Smooth muscle cell (in vitro differentiated cells): Measurements from ENCODE around the gene GPX3. TPM values are rescaled to one million over a fixed set of nuclear protein-coding genes. Genes with fewer than 3 reads are reported as not detected.

ENCODE experiments used
- DNase-seq: peaks from one replicate; lab custom pipeline; 2025; ENCODE audit not compliant: unreplicated experiment; lab: John Stamatoyannopoulos, UW
- H2AFZ ChIP-seq: fragments of 200-600 bp; sonication (generic); 2 replicates; pipeline ENCODE4 v1.6.0; 2016; ENCODE audit warnings: antibody characterized with exemption, low read depth, mild to moderate bottlenecking
- H3F3A ChIP-seq: fragments of 200-600 bp; sonication (generic); 2 replicates; pipeline ENCODE4 v1.6.0; 2017; ENCODE audit warnings: antibody characterized with exemption, low read depth
- H3K27ac ChIP-seq: fragments of 200-600 bp; sonication (generic); 2 replicates; pipeline ENCODE4 v1.5.1; 2016; ENCODE audit warnings: low read depth, mild to moderate bottlenecking
- H3K27me3 ChIP-seq: fragments of 200-600 bp; sonication (generic); 2 replicates; pipeline ENCODE4 v1.6.1; 2016; ENCODE audit warnings: low read depth, mild to moderate bottlenecking
- H3K36me3 ChIP-seq: fragments of 200-600 bp; sonication (generic); 2 replicates; pipeline ENCODE4 v1.5.1; 2016; ENCODE audit warnings: low read depth
- H3K4me1 ChIP-seq: fragments of 200-600 bp; sonication (generic); 2 replicates; pipeline ENCODE4 v1.5.1; 2016; ENCODE audit warnings: low read depth
- H3K4me2 ChIP-seq: fragments of 200-600 bp; sonication (generic); 2 replicates; pipeline ENCODE4 v1.6.0; 2016; ENCODE audit warnings: mild to moderate bottlenecking
- H3K4me3 ChIP-seq: fragments of 200-600 bp; sonication (generic); 2 replicates; pipeline ENCODE4 v1.5.1; 2016; ENCODE audit warnings: mild to moderate bottlenecking
- H3K79me2 ChIP-seq: fragments of 200-600 bp; sonication (generic); 2 replicates; pipeline ENCODE4 v1.6.0; 2016; ENCODE audit warnings: low read depth, mild to moderate bottlenecking
- H3K9ac ChIP-seq: fragments of 200-600 bp; sonication (generic); 2 replicates; pipeline ENCODE4 v1.6.0; 2016; ENCODE audit warnings: low read depth
- H3K9me3 ChIP-seq: fragments of 200-600 bp; sonication (generic); replicated peaks from 2 replicates; pipeline ENCODE4 v1.5.1; 2016; ENCODE audit warnings: low read depth
- H4K20me1 ChIP-seq: fragments of 200-600 bp; sonication (generic); 2 replicates; pipeline ENCODE4 v1.6.0; 2016; ENCODE audit warnings: low read depth
- CTCF ChIP-seq: fragments of 200-600 bp; sonication (generic); IDR thresholded peaks from 2 replicates; pipeline ENCODE4 v1.5.1; 2017; ENCODE audit warnings: borderline replicate concordance, mild to moderate bottlenecking, antibody characterized with exemption; ENCODE audit not compliant: insufficient read depth, poor library complexity, severe bottlenecking
- WGBS: methylation state at CpG from one replicate; pipeline ENCODE4 v1.1.7; 2016; ENCODE audit warnings: low lambda C conversion rate; 5-methylcytosine and 5-hydroxymethylcytosine counted together
- polyA plus RNA-seq: library from polyadenylated mRNA; unstranded; fragments of >200 nt; fragmentation: Nextera tagmentation; extraction: Ambion mirVana; gene quantifications from 2 replicates; pipeline ENCODE4 v1.2.1, GENCODE V29; 2016
- total RNA-seq: library from RNA; depleted of rRNA; stranded (reverse); fragments of >200 nt; gene quantifications from 2 replicates; pipeline ENCODE4 v1.2.3, GENCODE V29; 2014

GPX3 gene
- total and polyA plus RNA-seq, 2 experiments from 2014 or later, result 32.6 to 67.5 TPM

GRCh38 chr5:151041577-151042268 lies 21.3 kb downstream of the GPX3 start:
- no peaks in the 10 kb centered on the region for H3K9me3 ChIP-seq

GRCh38 chr5:151042453-151043093 lies 22.2 kb downstream of the GPX3 start:
- Histone ChIP-seq H3K4me3 (no peak overlapping the region), H3F3A (no peaks in the 10 kb centered on the region), H3K79me2 (no peaks in the 10 kb centered on the region), H2AFZ (no peak overlapping the region), H4K20me1 (peaks cover 22% of the 10 kb centered on the region), H3K27me3 (no peaks in the 10 kb centered on the region), H3K9me3 (no peaks in the 10 kb centered on the region), H3K4me1 (no peaks in the 10 kb centered on the region), H3K9ac (no peak overlapping the region), H3K27ac (no peak overlapping the region), H3K36me3 (no peaks in the 10 kb centered on the region), H3K4me2 (no peak overlapping the region)
- DNase-seq, result no peak
- no peak for TF ChIP-seq CTCF
- 95% methylated on average over 12 of the region's 12 CpGs for WGBS

More at GRCh38 chr5:151041577-151042268, 21.3 kb downstream of the GPX3 start:
- no peak for TF ChIP-seq CTCF
- Histone ChIP-seq H3K4me3 (no peak overlapping the region), H4K20me1 (peaks cover 13% of the 10 kb centered on the region), H3F3A (no peaks in the 10 kb centered on the region), H3K36me3 (no peaks in the 10 kb centered on the region), H3K4me1 (no peaks in the 10 kb centered on the region), H3K79me2 (no peaks in the 10 kb centered on the region), H2AFZ (no peak overlapping the region), H3K27me3 (no peaks in the 10 kb centered on the region), H3K4me2 (no peak overlapping the region), H3K27ac (no peak overlapping the region), H3K9ac (no peak overlapping the region)
- no peak for DNase-seq
- 89% methylated on average over 11 of the region's 11 CpGs for WGBS

GRCh38 chr5:151047814-151048425 lies 27.5 kb downstream of the GPX3 start:
- H3K9me3 ChIP-seq, result no peaks in the 10 kb centered on the region
- no peak overlapping the region for H3K27ac ChIP-seq
- no peak overlapping the region for H3K4me2 ChIP-seq
- H3K4me3 ChIP-seq, result no peak overlapping the region
- no peak overlapping the region for H2AFZ ChIP-seq
- H3K9ac ChIP-seq, result no peak overlapping the region
- WGBS, result 88% methylated on average over 13 of the region's 13 CpGs
- no peaks in the 10 kb centered on the region for H3K4me1 ChIP-seq
- H4K20me1 ChIP-seq, result peaks cover 50% of the 10 kb centered on the region
- peaks cover 20% of the 10 kb centered on the region for H3K36me3 ChIP-seq
- H3K27me3 ChIP-seq, result no peaks in the 10 kb centered on the region
- DNase-seq, result no peak
- H3K79me2 ChIP-seq, result no peaks in the 10 kb centered on the region
- no peaks in the 10 kb centered on the region for H3F3A ChIP-seq
- TF ChIP-seq CTCF, result peak; percentile 51
